GM21619 (cell line): ENCODE data around the gene CREBZF.
"Not testable (repeated sequence)": the region's sequence is repeated elsewhere in the genome, so short reads cannot be mapped to it uniquely, and the experiment has no call there.

Experiments
- ATAC-seq: cut with Tn5 transposase; IDR thresholded peaks from one replicate; pipeline ENCODE4 v1.9.1; 2021; ENCODE audit not compliant: unreplicated experiment

Gene CREBZF

DNA sequence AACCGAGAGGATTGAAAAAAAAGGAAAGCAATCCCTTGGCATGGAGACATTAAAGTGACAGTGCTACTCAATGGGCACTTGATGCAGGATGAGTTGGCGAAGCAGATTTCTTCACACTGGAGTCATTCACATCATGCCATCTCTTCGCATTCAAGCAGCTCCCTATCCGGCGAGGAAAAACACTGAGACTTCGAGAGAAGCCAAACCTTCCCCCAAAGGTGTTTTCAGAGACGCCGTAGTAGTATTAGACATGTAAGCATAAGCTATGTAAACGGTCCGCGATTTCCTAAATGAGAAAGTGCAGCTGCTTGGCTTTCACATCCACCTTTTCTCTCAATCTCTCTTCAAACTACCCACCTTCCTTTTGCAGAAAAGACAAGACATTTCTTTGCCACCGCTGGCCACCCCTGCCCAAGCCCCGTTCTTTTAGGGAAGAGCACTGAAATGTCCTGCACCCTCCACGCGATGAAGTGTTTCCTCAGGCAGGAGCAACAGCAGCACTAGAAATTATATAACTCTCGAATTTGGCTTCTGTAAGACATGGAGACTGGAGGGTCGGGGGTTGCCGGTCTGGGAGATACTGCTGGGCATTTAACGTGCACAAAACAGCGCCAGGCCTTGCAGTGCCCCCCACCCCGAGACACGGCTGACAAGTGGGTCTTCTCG, 37.5 kb downstream of the CREBZF start, which contains the start of gene DLG2:
DLG2 (minus strand) TSS at position 13 of the 666 bp plus-strand sequence.
- no peak for ATAC-seq

DNA sequence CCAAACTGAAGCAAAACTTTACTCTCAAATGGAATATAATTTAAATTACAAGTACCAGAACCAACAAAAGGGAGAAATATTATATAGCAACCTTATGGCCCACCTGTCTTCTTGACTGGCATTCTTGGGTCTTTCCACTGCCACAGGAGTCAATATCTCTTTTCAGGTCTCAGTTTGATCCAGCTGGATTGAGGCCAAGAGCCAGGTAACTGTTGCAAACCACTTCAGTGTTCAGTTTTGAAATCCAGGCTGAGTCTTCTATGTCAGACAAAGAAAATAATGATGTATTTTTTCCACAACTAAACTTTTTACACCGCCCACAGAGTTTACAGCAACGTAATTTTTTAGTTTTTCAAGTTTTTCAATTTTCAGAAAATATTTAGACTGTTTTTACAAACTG, 38.4 kb downstream of the CREBZF start:
- no peak for ATAC-seq

DNA sequence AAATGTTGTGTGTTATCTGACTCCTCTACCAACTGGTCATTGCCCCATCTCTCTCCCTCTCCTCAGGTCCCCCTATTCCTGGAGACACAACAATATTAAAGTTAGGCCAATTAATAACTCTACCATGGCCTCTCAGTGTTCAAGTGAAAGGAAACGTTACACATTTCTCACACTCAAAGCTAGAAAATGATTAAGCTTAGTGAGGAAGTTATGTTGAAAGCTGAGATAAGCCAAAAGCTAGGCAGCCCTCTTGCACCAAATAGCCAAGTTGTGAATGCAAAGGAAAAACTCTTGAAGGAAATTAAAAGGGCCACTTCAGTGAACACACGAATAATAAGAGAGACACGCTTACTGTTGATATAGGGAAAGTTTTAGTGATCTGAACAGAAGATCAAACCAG, 44.7 kb downstream of the CREBZF start:
- ATAC-seq = no peak

DNA sequence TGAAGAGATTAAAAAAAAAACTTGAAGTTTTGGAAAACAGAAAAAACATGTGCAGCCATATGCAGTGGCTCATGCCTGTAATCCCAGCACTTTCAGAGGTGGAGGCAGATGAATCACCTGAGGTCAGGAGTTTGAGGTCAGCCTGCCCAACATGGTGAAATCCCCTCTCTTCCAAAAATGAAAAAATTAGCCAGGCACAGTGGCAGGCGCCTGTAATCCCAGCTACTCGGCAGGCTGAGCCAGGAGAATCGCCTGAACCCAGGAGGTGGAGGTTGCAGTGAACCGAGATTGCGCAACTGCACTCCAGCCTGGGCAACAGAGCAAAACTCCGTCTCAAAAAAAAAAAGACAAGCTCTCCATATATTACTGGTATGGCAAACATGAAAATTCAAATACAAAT, 45.4 kb downstream of the CREBZF start:
- ATAC-seq = no peak

DNA sequence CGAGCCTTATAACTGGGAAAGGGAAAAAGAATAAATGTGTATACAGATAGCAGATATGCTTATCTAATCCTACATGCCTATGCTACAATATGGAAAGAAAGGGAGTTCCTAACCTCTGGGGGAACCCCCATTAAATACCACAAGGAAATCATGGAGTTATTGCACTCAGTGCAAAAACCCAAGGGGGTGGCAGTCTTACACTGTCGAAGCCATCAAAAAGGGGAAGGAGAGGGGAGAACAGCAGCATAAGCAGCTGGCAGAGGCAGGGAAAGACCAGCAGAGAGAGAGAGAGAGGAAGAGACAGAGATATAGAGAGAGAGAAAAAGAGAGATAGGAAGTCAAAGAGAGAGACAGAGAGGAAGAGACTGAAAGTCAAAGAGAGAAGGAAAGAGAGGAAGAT, 53.3 kb downstream of the CREBZF start:
- not testable (repeated sequence) for ATAC-seq
